ENCODE results near the gene MIEF1.

The MIEF1 gene

DNA sequence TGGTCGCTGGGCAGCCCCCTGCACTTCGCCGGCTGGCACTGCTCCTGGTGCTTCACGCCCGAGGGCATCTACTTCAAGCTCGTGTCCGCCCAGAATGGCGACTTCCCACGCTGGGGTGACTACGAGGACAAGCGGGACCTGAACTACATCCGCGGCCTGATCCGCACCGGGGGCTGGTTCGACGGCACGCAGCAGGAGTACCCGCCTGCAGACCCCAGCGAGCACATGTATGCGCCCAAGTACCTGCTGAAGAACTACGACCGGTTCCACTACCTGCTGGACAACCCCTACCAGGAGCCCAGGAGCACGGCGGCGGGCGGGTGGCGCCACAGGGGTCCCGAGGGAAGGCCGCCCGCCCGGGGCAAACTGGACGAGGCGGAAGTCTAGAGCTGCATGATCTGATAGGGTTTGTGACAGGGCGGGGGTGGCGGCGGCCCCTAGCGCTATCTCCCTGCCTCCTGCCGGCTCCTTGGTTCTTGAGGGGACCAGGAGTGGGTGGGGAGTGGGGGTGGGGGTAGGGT, 13.5 kb upstream of the MIEF1 start:
- Histone ChIP-seq H3K4me3 (no peak overlapping the region), H3K27me3 (no peaks in the 10 kb centered on the region), H3K4me1 (peaks cover 23% of the 10 kb centered on the region), H3K9me3 (no peaks in the 10 kb centered on the region), H3K27ac (no peak overlapping the region), H4K20me1 (no peaks in the 10 kb centered on the region), H3K36me3 (peaks cover 16% of the 10 kb centered on the region), H3K9ac (no peak overlapping the region), H3K4me2 (no peak overlapping the region)
- no peak for TF ChIP-seq Cebpa-rat (IDR thresholded peaks at IDR 0.05)

DNA sequence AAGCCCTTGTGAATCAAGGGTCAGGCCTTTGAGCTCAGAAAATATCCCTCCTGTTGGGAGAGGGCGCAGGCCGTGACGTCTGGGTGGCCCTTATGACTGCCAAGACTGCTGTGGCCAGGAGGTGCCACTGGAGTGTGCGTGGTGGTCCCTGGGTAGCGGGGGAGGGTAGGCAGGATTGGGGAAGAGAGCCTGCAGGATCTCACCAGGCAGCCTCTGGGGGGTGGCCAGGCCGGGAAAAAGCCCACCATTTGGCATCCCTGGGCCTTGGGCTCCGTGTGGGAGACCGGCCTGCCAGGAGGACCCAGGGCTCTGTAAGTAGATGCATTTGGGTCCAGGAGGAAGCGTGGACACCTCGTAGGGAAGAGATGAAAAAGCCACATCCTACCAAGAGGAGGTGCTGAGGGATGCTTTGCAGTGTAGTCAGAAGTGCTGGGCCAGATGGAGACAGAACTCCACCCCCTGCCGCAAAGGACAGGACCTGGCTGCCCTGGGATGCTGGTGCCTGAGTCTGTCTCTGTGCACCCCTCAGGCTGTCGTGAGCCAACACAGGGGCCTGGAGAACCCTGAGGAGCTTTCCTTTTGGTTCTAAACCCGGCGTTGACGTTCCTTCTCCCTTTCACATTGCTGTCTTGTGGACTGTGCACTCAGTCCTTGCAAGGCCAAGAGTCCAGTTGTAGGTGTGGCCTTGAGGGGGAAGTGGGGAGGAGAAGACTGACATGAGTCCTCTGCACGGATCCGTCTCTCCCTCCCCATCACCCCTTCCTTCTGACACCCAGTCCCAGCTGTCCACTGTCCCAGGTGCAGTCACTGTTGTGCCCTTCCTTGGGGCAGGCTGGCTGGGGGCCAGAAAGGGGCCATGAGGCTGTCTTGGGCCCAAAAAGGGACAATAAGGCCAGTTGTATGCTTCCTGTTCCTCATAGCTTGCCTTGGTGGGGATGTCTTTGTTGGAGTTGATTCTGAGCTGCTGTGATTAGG, 12.7 kb upstream of the MIEF1 start:
- H3K27ac ChIP-seq, result peak overlapping the region; percentile 14; the same call in 1 of the 2 replicates
- H3K36me3 ChIP-seq, result peaks cover 16% of the 10 kb centered on the region

DNA sequence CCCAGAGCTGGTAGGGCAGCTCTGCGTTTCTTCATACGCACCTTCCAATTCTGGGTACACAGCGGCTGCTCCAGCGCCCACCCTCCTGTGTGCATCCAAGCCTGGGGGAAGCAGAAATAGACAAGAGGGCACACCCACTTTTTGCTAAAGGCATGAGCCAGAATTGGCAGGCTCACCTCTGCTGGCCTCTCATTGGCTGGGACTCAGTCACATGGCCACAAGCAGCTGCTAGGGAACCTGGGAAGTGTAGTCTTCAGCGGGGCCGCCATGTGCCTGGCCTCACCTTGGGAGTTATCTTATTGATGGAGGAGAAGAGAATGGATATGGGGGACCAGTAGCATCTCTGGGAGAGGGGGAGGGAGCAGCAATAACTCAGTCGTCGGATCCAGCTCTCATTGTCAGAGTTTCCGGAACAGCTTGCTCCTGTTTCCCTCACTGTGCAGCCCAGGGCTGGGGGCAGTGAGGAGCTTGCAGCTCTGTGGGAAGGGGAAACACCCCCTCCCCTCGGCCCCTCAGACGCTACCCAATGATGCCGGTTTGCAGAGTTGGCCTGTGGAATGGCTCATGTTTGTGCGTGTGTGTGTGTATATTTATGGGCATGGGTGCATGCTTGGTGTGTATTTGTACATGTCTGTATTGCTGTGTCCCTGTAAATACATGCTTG, 11.8 kb upstream of the MIEF1 start:
- H3K27me3 ChIP-seq, result no peaks in the 10 kb centered on the region
- no peak for TF ChIP-seq Cebpa-rat (IDR thresholded peaks at IDR 0.05)
- no peaks in the 10 kb centered on the region for H3K9me3 ChIP-seq
- 0 out of 2 replicates have a peak overlapping the region, but pooled peaks have one; percentile 27 for H3K27ac ChIP-seq
- peak overlapping the region; percentile 76 for H3K4me2 ChIP-seq
- peaks cover 29% of the 10 kb centered on the region for H3K4me1 ChIP-seq
- H4K20me1 ChIP-seq, result no peaks in the 10 kb centered on the region
- peak overlapping the region; percentile 20; the same call in 1 of the 2 replicates for H3K4me3 ChIP-seq
- peaks cover 16% of the 10 kb centered on the region for H3K36me3 ChIP-seq
- H3K9ac ChIP-seq, result no peak overlapping the region

More for the DNA sequence above, 12.7 kb upstream of the MIEF1 start:
- Histone ChIP-seq H3K4me2 (peak overlapping the region; percentile 76), H3K27me3 (no peaks in the 10 kb centered on the region), H3K4me1 (peaks cover 23% of the 10 kb centered on the region), H3K4me3 (peak overlapping the region; percentile 20; the same call in 1 of the 2 replicates), H3K9me3 (no peaks in the 10 kb centered on the region), H4K20me1 (no peaks in the 10 kb centered on the region), H3K9ac (no peak overlapping the region)
- TF ChIP-seq Cebpa-rat (IDR thresholded peaks at IDR 0.05), result no peak

DNA sequence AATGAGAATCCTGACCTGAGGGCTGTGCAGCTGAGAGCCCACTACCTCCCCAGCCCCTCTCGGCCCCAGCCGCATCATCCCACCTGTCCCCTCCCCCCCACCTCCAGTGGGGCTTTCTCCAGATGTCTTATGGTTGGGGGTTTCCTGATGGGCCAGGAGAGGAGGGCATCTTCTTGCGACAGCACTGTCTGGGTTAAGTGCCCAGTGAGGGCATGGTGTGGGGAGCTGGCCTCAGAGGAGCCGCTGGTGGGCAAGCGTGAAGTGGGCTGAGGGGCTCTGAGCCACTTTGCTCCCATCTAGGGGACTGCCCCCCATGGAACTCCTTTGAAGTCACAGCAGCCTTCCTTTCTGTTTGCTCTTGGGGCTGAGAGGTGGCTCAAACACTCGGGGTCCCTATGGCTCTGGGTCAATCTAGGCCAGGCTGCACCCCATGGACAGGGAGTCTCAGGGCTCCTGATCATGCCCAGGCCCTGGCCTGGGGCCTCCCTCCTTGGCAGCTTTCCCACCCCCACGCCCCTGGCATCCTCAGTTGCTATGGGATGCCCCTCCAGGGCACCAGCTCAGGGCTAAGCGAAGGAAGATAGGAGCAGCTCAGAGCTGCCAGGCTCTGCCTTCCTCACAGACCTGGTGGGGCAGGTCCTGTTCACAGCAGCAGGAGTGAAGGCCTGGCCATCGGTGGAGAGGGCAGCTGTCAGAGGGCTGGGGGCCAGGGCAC, 11.0 kb upstream of the MIEF1 start:
- H3K4me1 ChIP-seq, result peaks cover 31% of the 10 kb centered on the region
- peak overlapping the region; percentile 76 for H3K4me2 ChIP-seq
- H3K36me3 ChIP-seq, result peaks cover 16% of the 10 kb centered on the region
- TF ChIP-seq Cebpa-rat (IDR thresholded peaks at IDR 0.05), result no peak
- H3K9ac ChIP-seq, result no peak overlapping the region
- no peak overlapping the region for H3K4me3 ChIP-seq
- H3K9me3 ChIP-seq, result no peaks in the 10 kb centered on the region
- H3K27ac ChIP-seq, result no peak overlapping the region
- no peaks in the 10 kb centered on the region for H4K20me1 ChIP-seq
- no peaks in the 10 kb centered on the region for H3K27me3 ChIP-seq

DNA sequence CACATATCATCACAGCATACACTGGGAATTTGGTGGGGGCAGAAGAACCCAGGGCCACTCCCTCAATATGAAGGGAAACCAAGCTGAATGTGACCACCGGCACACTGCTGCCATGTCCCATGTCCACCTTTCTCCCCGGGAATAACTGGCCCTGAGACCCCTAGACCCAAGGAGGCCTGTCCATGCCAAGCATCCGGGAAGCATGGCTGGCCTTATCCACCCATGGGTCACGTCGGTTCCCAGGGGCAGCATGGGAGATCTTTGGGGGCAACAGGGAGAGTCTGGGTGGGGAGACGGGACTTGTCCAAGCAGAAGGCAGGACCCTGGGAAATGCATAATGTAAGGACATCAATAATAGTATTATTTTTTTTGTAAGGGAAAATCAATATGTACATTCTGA, 10.4 kb upstream of the MIEF1 start:
- no peak for TF ChIP-seq Cebpa-rat (IDR thresholded peaks at IDR 0.05)
- H3K4me3 ChIP-seq, result no peak overlapping the region
- no peaks in the 10 kb centered on the region for H3K27me3 ChIP-seq
- H3K36me3 ChIP-seq, result peaks cover 16% of the 10 kb centered on the region
- H3K4me1 ChIP-seq, result peaks cover 37% of the 10 kb centered on the region
- H3K27ac ChIP-seq, result no peak overlapping the region
- no peak overlapping the region for H3K9ac ChIP-seq
- H3K4me2 ChIP-seq, result no peak overlapping the region
- no peaks in the 10 kb centered on the region for H4K20me1 ChIP-seq
- no peaks in the 10 kb centered on the region for H3K9me3 ChIP-seq

DNA sequence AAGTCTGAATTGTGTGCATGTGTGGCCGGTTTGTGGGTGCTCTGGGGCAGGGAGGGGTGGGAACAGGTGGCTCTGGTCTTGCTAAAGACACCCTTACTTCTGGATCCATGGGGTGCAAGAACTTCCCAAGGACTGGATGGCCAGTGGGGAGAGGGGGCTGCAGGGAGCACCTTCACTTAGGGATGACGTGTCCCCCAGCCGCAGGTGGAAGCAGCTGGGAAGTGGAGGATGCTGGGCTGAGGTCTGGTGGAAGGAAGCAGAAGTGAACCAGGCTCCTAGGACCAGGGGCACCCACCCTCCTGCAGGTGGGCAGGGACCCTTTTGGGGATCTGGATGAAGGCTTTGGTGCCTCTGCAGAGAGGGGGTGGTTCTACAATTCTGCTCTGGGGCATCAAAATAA, 9.9 kb upstream of the MIEF1 start:
- H3K4me2 ChIP-seq, result no peak overlapping the region
- H3K36me3 ChIP-seq, result peaks cover 16% of the 10 kb centered on the region
- TF ChIP-seq Cebpa-rat (IDR thresholded peaks at IDR 0.05), result no peak
- no peaks in the 10 kb centered on the region for H3K27me3 ChIP-seq
- no peaks in the 10 kb centered on the region for H3K9me3 ChIP-seq
- no peak overlapping the region for H3K27ac ChIP-seq
- H3K4me3 ChIP-seq, result no peak overlapping the region
- no peak overlapping the region for H3K9ac ChIP-seq
- peaks cover 39% of the 10 kb centered on the region for H3K4me1 ChIP-seq
- no peaks in the 10 kb centered on the region for H4K20me1 ChIP-seq

DNA sequence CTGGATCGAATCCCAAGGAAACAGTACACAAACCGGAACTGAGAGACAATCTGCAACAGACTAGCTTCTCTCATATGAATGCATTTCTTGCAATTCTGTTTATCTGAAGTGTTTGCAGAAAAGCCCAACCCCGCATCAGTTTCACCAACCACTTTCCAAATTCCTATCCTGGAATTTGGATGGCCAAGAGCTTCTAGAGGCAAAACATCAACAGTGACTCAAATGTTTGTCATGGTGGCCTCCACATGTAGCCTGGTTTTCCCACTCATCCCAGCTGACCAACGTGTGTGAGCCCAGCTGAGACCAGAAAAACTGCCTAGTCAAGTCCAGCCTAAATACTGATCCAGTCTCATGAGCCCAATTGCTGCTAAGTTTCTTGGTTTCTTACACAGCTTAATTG, 8.3 kb upstream of the MIEF1 start:
- no peaks in the 10 kb centered on the region for H4K20me1 ChIP-seq
- no peaks in the 10 kb centered on the region; the same call in 1 of the 2 replicates for H3K36me3 ChIP-seq
- H3K4me3 ChIP-seq, result no peak overlapping the region
- no peak for TF ChIP-seq Cebpa-rat (IDR thresholded peaks at IDR 0.05)
- H3K4me1 ChIP-seq, result peaks cover 39% of the 10 kb centered on the region
- H3K27ac ChIP-seq, result no peak overlapping the region
- H3K9ac ChIP-seq, result no peak overlapping the region
- H3K9me3 ChIP-seq, result no peaks in the 10 kb centered on the region
- no peaks in the 10 kb centered on the region for H3K27me3 ChIP-seq
- H3K4me2 ChIP-seq, result no peak overlapping the region

DNA sequence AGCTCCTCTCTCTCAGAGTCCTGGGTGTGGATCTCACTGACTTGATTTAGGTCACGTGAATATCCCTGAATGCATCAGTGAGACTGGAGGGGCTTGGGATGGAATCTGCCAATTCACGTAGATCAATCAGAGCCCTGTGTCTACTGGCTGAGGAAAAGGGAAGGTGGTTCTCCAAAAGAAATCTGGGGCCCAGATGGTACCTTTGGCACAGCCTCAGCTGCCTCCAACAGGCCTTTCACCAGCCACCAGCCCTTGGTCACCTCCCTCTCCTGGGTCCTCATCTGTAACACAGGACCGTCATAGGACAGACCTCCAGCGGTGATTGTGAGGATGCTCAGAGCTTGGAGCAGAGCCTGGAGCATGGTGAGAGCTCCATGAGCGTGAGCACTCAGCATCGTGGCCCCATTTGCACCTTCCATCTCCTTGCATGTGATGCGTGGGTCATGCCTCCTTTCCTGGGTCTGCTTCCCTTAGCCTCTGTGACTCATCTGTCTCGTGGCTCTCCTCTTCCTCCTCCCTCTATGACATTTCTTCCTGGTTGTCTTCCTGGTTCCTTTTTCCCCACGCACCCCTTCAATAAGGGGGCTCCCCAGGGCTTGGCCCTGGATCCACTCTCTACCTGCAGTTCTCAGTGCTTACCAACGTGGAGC, 7.5 kb upstream of the MIEF1 start:
- Histone ChIP-seq H3K27ac (no peak overlapping the region), H3K4me3 (no peak overlapping the region), H4K20me1 (no peaks in the 10 kb centered on the region), H3K36me3 (no peaks in the 10 kb centered on the region), H3K27me3 (no peaks in the 10 kb centered on the region), H3K9ac (0 out of 2 replicates have a peak overlapping the region, but pooled peaks have one; percentile 12), H3K4me2 (no peak overlapping the region), H3K4me1 (peaks cover 33% of the 10 kb centered on the region), H3K9me3 (no peaks in the 10 kb centered on the region)
- no peak for TF ChIP-seq Cebpa-rat (IDR thresholded peaks at IDR 0.05)
